ENCODE data around the gene KRTAP12-3. TPM values are rescaled to one million over a fixed set of nuclear protein-coding genes. Genes with fewer than 3 reads are reported as not detected.
"Not testable (repeated sequence)": the region's sequence is repeated elsewhere in the genome, so short reads cannot be mapped to it uniquely, and the experiment has no call there.

KRTAP12-3 gene
- total and polyA plus RNA-seq, 2 donors (not counting 1 experiment from before 2014, with no cell fraction given): not detected

DNA sequence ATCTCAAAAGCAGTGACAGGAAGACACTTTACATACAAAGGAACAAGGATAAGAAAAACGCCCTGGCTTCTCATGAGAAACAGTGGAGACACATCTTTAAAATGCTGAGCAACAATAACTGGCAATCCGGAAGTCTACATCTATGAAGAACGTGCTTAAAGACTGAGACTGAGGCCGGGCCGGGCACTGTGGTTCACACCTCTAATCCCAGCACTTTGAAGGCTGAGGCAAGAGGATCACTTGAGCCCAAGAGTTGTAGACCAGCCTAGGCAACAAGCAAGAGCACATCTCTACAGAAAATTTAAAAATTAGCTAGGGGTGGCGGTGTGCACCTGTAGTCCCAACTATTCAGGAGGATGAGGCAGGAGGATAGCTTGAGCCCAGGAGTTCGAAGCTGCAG is 26.3 kb downstream of the KRTAP12-3 start:
- no peak for DNase-seq
- Histone ChIP-seq H4K20me1 (ENCODE audit: control insufficient read depth, insufficient read depth, low read length, poor library complexity, severe bottlenecking) (no peaks in the 10 kb centered on the region), H3K27ac (ENCODE audit: low read length in 2 of 2) (no peak overlapping the region), H3K9ac (ENCODE audit: low read length) (no peak overlapping the region), H2AFZ (ENCODE audit: insufficient read depth, low read depth, low read length, poor library complexity, severe bottlenecking) (no peak overlapping the region), H3K4me1 (ENCODE audit: control insufficient read depth in 2 of 2, insufficient read depth in 2 of 2, low read length in 2 of 2) (no peaks in the 10 kb centered on the region), H3K27me3 (replicated peaks in 1 of 4; ENCODE audit: control extremely low read depth in 1 of 4, control insufficient read depth in 3 of 4, insufficient read depth in 4 of 4, low read length in 3 of 4) (peaks cover 0 to 14% (median 1%) of the 10 kb centered on the region in 4 experiments), H3K4me2 (replicated peaks; ENCODE audit: low read depth, low read length, poor library complexity, severe bottlenecking) (no peak overlapping the region), H3K36me3 (replicated peaks in 1 of 2; ENCODE audit: control extremely low read depth in 1 of 2, control insufficient read depth in 1 of 2, extremely low read depth in 1 of 2, insufficient read depth in 2 of 2, low read length in 1 of 2) (no peaks in the 10 kb centered on the region), H3K79me2 (ENCODE audit: control insufficient read depth, insufficient read depth, low read length) (no peaks in the 10 kb centered on the region), H3K9me3 (ENCODE audit: control extremely low read depth in 1 of 3, control insufficient read depth in 2 of 3, insufficient read depth in 1 of 3, low read length in 2 of 3) (peaks cover 0 to 4% (median 0%) of the 10 kb centered on the region in 3 donors), H3K4me3 (ENCODE audit: control extremely low read depth in 1 of 5, extremely low read depth in 1 of 5, insufficient read depth in 1 of 5, low read depth in 2 of 5, low read length in 4 of 5) (no peak overlapping the region)
- ChIA-PET CTCF (no interaction called here), POLR2A (no interaction called here)
- 83% methylated on average over 7 of the region's 7 CpGs for WGBS (ENCODE audit: insufficient coverage)
- intact Hi-C loops (cut with micrococcal nuclease): no loop called here
- no peak for TF ChIP-seq EZH2 (IDR thresholded peaks at IDR 0.05; ENCODE audit: borderline replicate concordance, insufficient read depth, low read depth, low read length, poor library complexity, severe bottlenecking)
- TF ChIP-seq, protein P1, sequence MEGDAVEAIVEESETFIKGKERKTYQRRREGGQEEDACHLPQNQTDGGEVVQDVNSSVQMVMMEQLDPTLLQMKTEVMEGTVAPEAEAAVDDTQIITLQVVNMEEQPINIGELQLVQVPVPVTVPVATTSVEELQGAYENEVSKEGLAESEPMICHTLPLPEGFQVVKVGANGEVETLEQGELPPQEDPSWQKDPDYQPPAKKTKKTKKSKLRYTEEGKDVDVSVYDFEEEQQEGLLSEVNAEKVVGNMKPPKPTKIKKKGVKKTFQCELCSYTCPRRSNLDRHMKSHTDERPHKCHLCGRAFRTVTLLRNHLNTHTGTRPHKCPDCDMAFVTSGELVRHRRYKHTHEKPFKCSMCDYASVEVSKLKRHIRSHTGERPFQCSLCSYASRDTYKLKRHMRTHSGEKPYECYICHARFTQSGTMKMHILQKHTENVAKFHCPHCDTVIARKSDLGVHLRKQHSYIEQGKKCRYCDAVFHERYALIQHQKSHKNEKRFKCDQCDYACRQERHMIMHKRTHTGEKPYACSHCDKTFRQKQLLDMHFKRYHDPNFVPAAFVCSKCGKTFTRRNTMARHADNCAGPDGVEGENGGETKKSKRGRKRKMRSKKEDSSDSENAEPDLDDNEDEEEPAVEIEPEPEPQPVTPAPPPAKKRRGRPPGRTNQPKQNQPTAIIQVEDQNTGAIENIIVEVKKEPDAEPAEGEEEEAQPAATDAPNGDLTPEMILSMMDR (IDR thresholded peaks at IDR 0.05): no peak
- ATAC-seq (ENCODE audit: low read depth): no peak
- no peaks in the 10 kb centered on the region for H3K4me1 Mint-ChIP-seq
- H3K27ac Mint-ChIP-seq: no peak overlapping the region
- no peak overlapping the region for H3K4me3 Mint-ChIP-seq
- H3K27me3 Mint-ChIP-seq: peaks cover 58% of the 10 kb centered on the region
- no peaks in the 10 kb centered on the region for H3K9me3 Mint-ChIP-seq (ENCODE audit: insufficient read depth)

DNA sequence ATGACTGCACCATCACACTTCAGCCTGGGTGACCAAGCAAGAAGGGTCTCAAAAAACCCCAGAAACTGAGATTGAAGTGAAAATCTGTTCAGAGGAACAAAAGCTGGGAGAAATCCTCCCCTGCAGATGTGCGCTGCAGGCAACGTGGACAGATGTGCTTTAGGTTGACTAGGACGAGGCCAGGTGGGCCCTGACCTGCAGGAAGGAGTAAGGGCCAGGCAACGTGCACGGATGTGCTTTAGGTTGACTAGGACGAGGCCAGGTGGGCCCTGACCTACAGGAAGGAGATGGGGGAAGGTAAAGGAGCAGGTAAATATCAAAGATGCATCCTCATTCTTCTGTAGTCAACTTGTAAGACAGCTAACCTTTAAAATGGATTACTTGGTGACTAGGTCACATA is 26.8 kb downstream of the KRTAP12-3 start:
- H3K4me3 ChIP-seq (ENCODE audit: control extremely low read depth in 1 of 5, extremely low read depth in 1 of 5, insufficient read depth in 1 of 5, low read depth in 2 of 5, low read length in 4 of 5): no peak overlapping the region
- H3K9me3 ChIP-seq (ENCODE audit: control extremely low read depth in 1 of 3, control insufficient read depth in 2 of 3, insufficient read depth in 1 of 3, low read length in 2 of 3): peaks cover 0 to 4% (median 0%) of the 10 kb centered on the region in 3 donors
- no peaks in the 10 kb centered on the region for H3K9me3 Mint-ChIP-seq (ENCODE audit: insufficient read depth)
- H3K27me3 Mint-ChIP-seq: peaks cover 56% of the 10 kb centered on the region
- H2AFZ ChIP-seq (ENCODE audit: insufficient read depth, low read depth, low read length, poor library complexity, severe bottlenecking): no peak overlapping the region
- no peak overlapping the region for H3K27ac Mint-ChIP-seq
- no peaks in the 10 kb centered on the region for H3K79me2 ChIP-seq (ENCODE audit: control insufficient read depth, insufficient read depth, low read length)
- peaks cover 0 to 14% (median 1%) of the 10 kb centered on the region in 4 experiments for H3K27me3 ChIP-seq (replicated peaks in 1 of 4; ENCODE audit: control extremely low read depth in 1 of 4, control insufficient read depth in 3 of 4, insufficient read depth in 4 of 4, low read length in 3 of 4)
- H3K36me3 ChIP-seq (replicated peaks in 1 of 2; ENCODE audit: control extremely low read depth in 1 of 2, control insufficient read depth in 1 of 2, extremely low read depth in 1 of 2, insufficient read depth in 2 of 2, low read length in 1 of 2): no peaks in the 10 kb centered on the region
- no peak for ATAC-seq (ENCODE audit: low read depth)
- TF ChIP-seq EZH2 (IDR thresholded peaks at IDR 0.05; ENCODE audit: borderline replicate concordance, insufficient read depth, low read depth, low read length, poor library complexity, severe bottlenecking): no peak
- TF ChIP-seq, protein P1 (IDR thresholded peaks at IDR 0.05): no peak
- H3K9ac ChIP-seq (ENCODE audit: low read length): no peak overlapping the region
- H3K4me1 Mint-ChIP-seq: no peaks in the 10 kb centered on the region
- CTCF ChIA-PET: no interaction called here
- WGBS (ENCODE audit: insufficient coverage): 63% methylated on average over 6 of the region's 6 CpGs
- POLR2A ChIA-PET: no interaction called here
- no peak for DNase-seq
- H3K4me2 ChIP-seq (replicated peaks; ENCODE audit: low read depth, low read length, poor library complexity, severe bottlenecking): no peak overlapping the region
- no peaks in the 10 kb centered on the region for H4K20me1 ChIP-seq (ENCODE audit: control insufficient read depth, insufficient read depth, low read length, poor library complexity, severe bottlenecking)
- intact Hi-C loops (cut with micrococcal nuclease): no loop called here
- H3K4me3 Mint-ChIP-seq: no peak overlapping the region
- H3K4me1 ChIP-seq (ENCODE audit: control insufficient read depth in 2 of 2, insufficient read depth in 2 of 2, low read length in 2 of 2): no peaks in the 10 kb centered on the region
- no peak overlapping the region for H3K27ac ChIP-seq (ENCODE audit: low read length in 2 of 2)

GRCh38 chr21:44685050-44685449 is 27.3 kb downstream of the KRTAP12-3 start:
- H3K27me3 ChIP-seq (replicated peaks in 1 of 4; ENCODE audit: control extremely low read depth in 1 of 4, control insufficient read depth in 3 of 4, insufficient read depth in 4 of 4, low read length in 3 of 4): peaks cover 0 to 14% (median 0%) of the 10 kb centered on the region in 4 experiments
- H4K20me1 ChIP-seq (ENCODE audit: control insufficient read depth, insufficient read depth, low read length, poor library complexity, severe bottlenecking); H3K4me2 ChIP-seq (replicated peaks; ENCODE audit: low read depth, low read length, poor library complexity, severe bottlenecking); H3K4me1 Mint-ChIP-seq; DNase-seq; CTCF ChIA-PET; POLR2A ChIA-PET; H3K79me2 ChIP-seq (ENCODE audit: control insufficient read depth, insufficient read depth, low read length); H3K36me3 ChIP-seq (replicated peaks in 1 of 2; ENCODE audit: control extremely low read depth in 1 of 2, control insufficient read depth in 1 of 2, extremely low read depth in 1 of 2, insufficient read depth in 2 of 2, low read length in 1 of 2); H2AFZ ChIP-seq (ENCODE audit: insufficient read depth, low read depth, low read length, poor library complexity, severe bottlenecking); H3K4me3 Mint-ChIP-seq; H3K9me3 Mint-ChIP-seq (ENCODE audit: insufficient read depth); intact Hi-C loops (cut with micrococcal nuclease); H3K27ac ChIP-seq (ENCODE audit: low read length in 2 of 2); H3K4me1 ChIP-seq (ENCODE audit: control insufficient read depth in 2 of 2, insufficient read depth in 2 of 2, low read length in 2 of 2); H3K4me3 ChIP-seq (ENCODE audit: control extremely low read depth in 1 of 5, extremely low read depth in 1 of 5, insufficient read depth in 1 of 5, low read depth in 2 of 5, low read length in 4 of 5); H3K9me3 ChIP-seq (ENCODE audit: control extremely low read depth in 1 of 3, control insufficient read depth in 2 of 3, insufficient read depth in 1 of 3, low read length in 2 of 3); H3K27ac Mint-ChIP-seq; ATAC-seq (ENCODE audit: low read depth); H3K9ac ChIP-seq (ENCODE audit: low read length): not testable (repeated sequence)
- peaks cover 54% of the 10 kb centered on the region for H3K27me3 Mint-ChIP-seq
- 94% methylated on average over 5 of the region's 6 CpGs for WGBS (ENCODE audit: insufficient coverage)
